Central memory CD8-positive, alpha-beta T cell (primary cell): Measurements from ENCODE around the gene LONRF3.

ENCODE experiments used
- ATAC-seq: fragments of 150-1000 bp; cut with Tn5 transposase; replicated peaks from 2 replicates; pipeline ENCODE4 v1.10.0; 2022; ENCODE audit warnings: mild to moderate bottlenecking, moderate FRiP score, moderate number of reproducible peaks; ENCODE audit not compliant: poor library complexity, severe bottlenecking; ENCODE audit errors: extremely low read depth
- DNase-seq, 2 donors: peaks; one replicate each; pipeline ENCODE4 v3.0.0; 2021; ENCODE audit warnings: low spot score in 2 of 2
- H3K27ac Mint-ChIP-seq: one replicate; pipeline ENCODE4 v1.8.0; 2022; ENCODE audit warnings: low read depth, mild to moderate bottlenecking, moderate library complexity, mixed read lengths
- H3K27me3 Mint-ChIP-seq: one replicate; pipeline ENCODE4 v1.8.0; 2022; ENCODE audit warnings: mixed read lengths
- H3K36me3 Mint-ChIP-seq: one replicate; pipeline ENCODE4 v1.8.0; 2022; ENCODE audit warnings: mild to moderate bottlenecking, moderate library complexity, mixed read lengths; ENCODE audit not compliant: insufficient read depth
- H3K4me1 Mint-ChIP-seq: one replicate; pipeline ENCODE4 v1.8.0; 2022; ENCODE audit warnings: mixed read lengths
- H3K4me3 Mint-ChIP-seq: one replicate; pipeline ENCODE4 v1.8.0; 2022; ENCODE audit warnings: mild to moderate bottlenecking, moderate library complexity, mixed read lengths
- H3K9me3 Mint-ChIP-seq: one replicate; pipeline ENCODE4 v1.8.0; 2022; ENCODE audit warnings: mixed read lengths

The LONRF3 gene

DNA sequence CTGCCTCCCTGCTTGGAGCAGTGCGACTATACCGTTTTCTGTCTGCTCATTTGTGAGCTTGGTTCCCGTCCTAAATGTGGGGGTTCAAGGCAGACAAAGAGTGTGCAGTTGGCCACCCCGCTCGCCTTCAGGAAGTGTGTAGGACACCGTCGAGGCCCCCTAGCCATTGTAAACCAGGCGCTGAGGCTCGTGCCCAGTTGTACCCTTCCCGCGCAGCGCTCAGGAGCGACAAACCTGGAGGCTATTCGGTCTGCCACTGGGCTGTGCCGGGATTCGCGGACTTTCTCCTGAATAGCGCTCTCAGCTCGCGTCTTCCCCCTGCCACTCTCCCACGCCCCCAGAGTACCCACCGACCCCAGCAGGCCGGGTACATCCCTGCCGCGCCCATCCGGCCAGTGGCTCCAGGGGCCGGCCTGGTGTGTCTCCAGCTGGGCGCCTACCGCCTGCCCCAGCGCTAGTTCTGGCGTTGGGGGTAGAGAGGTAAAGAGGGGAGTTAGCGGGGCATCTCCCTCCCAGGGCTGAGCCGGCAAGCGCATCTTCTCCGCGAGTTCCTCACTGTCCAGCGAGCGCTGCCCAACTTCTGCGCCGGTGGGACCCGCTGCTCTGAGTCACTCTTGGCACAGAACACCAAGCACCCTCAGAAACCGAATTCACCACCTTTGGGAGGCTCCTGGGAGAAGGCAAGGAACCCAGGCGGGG is 880 bp upstream of the LONRF3 start:
- DNase-seq (no peak), ATAC-seq (no peak)
- H3K36me3 Mint-ChIP-seq: peaks cover 2% of the 10 kb centered on the region
- H3K4me1 Mint-ChIP-seq: peaks cover 9% of the 10 kb centered on the region
- peak overlapping the region; percentile 87 for H3K4me3 Mint-ChIP-seq
- no peak overlapping the region for H3K27ac Mint-ChIP-seq
- no peaks in the 10 kb centered on the region for H3K9me3 Mint-ChIP-seq
- peaks cover 49% of the 10 kb centered on the region for H3K27me3 Mint-ChIP-seq

DNA sequence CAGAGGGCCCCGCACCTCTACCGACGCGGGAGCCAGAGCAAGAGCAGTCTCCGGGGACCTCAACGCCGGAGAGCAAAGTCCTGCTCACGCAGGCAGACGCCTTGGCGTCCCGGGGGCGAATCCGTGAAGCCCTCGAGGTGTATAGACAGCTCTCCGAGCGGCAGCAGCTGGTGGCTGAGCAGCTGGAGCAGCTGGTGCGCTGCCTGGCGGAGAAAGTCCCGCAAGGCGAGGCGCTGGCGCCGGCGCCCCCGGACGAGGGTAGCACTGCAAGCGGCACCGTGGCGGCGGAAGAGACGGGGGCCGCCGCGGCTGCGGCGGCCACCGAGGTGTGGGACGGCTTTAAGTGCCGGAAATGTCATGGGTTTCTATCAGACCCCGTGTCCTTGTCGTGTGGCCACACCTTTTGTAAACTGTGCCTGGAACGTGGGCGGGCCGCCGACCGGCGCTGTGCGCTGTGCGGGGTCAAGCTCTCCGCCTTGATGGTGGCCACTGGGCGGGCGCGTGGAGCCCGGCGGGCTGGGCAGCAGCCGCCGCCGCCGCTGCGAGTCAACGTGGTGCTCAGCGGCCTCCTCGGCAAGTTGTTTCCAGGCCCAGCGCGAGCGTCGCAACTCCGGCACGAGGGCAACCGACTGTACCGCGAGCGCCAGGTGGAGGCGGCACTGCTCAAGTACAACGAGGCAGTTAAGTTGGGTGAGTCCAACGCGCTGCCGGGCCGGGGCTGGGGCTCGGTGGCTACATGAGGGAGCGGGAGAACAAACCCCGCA is 672 bp downstream of the LONRF3 start:
- Mint-ChIP-seq H3K36me3 (peaks cover 2% of the 10 kb centered on the region), H3K27ac (peak overlapping the region; percentile 85), H3K4me1 (peaks cover 9% of the 10 kb centered on the region), H3K27me3 (peaks cover 40% of the 10 kb centered on the region), H3K9me3 (no peaks in the 10 kb centered on the region), H3K4me3 (peak overlapping the region; percentile 87)
- DNase-seq: peak; percentile 11 to 24
- ATAC-seq: peak; percentile 61

DNA sequence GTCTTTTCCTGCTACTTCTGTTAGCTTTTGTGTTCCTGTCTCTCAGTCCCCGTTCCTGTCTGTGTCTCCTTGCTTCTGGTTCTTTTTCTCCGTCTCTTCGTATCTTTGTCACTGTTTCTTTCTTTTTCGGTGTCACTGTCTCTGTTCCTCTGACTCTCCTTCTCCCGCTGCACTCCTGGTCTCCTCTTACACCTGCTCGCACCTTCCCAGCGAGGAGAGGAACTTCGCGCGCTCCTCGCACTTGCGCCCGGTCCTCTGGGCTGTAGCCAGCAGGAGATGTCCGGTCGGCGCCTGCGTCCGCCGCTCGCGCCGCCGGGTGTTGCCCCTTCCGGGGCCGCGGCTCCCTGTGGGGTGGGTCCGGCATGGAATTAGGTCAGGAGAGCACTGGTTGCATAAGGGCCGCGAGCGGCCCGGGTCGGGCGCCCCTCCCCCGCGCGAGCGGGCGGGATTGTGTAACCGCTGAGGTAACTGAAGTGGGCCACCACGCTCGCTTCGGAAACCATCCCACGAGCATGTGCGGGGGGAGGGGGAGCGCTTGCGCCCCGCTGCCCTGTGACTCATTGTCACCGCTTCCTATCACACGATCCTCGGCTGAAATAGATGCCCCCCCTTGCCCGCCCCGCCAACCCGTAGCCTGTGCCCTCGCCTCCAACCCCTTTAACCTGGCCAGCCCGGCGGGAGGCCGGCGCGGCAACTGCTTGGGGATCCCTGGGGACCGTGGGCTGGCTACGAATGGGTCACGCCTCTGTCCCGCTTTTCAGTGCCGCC is 1.6 kb downstream of the LONRF3 start:
- peak in 1 of 2 donors; percentile 27 for DNase-seq
- Mint-ChIP-seq H3K36me3 (peaks cover 2% of the 10 kb centered on the region), H3K27me3 (peaks cover 48% of the 10 kb centered on the region), H3K4me3 (peak overlapping the region; percentile 87), H3K27ac (peak overlapping the region; percentile 85), H3K4me1 (peaks cover 9% of the 10 kb centered on the region), H3K9me3 (no peaks in the 10 kb centered on the region)
- ATAC-seq: peak; percentile 30

DNA sequence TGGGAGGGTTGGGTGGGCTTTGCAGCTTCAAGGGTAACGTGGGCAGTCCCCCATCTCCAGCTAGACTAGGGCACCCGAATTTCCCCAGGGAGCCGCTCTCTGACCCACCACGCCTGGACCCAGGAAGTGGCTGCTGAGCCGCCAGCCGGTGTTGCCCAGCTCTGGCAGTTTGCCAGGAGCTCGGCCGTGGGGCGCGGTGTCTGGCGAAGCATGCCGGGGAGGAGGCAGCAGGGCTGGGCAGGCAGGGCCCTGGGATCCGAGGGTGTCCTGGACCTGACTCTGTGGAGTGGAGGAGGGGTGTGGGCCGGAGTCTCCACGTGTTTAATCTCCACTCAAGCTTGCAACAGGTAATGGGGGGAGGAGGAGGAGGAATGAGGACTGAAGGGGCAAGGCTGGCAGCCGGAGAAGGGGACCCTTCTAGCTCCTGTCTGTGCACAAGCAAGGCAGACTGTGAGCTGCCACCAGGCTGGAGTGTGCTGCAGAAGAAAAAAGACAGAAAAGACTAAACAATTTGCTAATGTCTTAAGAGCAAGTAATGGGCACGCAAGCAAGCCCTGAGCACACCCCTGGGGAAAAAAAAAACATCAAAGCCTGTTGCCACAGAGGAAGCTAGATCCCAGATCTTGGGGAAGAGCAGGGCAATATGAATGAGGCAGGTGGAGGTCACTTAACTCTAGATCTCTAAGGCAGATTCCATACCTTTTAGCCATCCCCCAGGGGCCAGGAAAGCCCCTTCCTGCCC is 2.4 kb downstream of the LONRF3 start:
- no peak for ATAC-seq
- no peak overlapping the region for H3K27ac Mint-ChIP-seq
- peaks cover 9% of the 10 kb centered on the region for H3K4me1 Mint-ChIP-seq
- H3K9me3 Mint-ChIP-seq: no peaks in the 10 kb centered on the region
- no peak for DNase-seq
- peaks cover 49% of the 10 kb centered on the region for H3K27me3 Mint-ChIP-seq
- H3K4me3 Mint-ChIP-seq: peak overlapping the region; percentile 41
- H3K36me3 Mint-ChIP-seq: peaks cover 2% of the 10 kb centered on the region

DNA sequence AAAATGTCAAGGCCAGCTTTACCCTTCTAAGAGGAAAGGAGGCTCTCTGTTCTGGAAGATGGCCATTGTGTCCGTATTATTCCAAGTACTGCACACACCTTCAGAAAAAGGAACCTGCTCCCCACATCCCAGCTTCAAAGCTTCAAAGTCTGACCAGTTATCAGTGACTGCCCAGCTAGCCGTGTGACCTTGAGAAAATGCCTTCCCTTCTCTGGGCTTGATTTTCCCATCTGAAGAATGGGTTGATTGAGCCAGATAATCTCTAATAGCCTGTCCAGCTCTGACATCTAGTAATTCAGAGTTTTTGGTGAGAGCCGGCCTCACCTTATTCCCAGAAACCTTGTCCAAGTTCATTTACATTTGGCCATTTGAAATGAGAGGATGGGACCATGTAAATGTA is 3.0 kb downstream of the LONRF3 start:
- Mint-ChIP-seq H3K4me3 (no peak overlapping the region), H3K9me3 (no peaks in the 10 kb centered on the region), H3K36me3 (peaks cover 2% of the 10 kb centered on the region), H3K4me1 (peaks cover 9% of the 10 kb centered on the region), H3K27ac (no peak overlapping the region), H3K27me3 (peaks cover 48% of the 10 kb centered on the region)
- ATAC-seq: no peak
- no peak for DNase-seq

DNA sequence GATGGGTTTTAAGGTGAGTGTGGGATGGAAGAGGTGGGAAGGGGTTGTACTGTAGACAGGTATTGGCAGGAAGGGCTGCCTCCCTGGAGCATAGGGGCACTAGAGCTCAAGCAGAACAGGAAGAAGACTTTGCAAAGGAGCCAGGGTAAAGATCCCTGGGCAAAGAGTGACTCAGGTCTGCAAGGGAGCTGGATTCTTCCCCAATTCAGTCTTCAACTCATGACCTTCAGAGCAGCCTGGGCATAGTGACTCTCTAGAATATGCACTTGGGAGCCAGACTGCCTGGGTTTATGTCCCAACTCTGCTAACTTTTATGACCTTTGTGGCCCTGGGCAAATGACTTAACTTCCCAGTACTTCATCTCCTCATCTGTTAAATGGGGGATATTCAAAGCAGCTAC is 4.0 kb downstream of the LONRF3 start:
- DNase-seq: no peak

DNA sequence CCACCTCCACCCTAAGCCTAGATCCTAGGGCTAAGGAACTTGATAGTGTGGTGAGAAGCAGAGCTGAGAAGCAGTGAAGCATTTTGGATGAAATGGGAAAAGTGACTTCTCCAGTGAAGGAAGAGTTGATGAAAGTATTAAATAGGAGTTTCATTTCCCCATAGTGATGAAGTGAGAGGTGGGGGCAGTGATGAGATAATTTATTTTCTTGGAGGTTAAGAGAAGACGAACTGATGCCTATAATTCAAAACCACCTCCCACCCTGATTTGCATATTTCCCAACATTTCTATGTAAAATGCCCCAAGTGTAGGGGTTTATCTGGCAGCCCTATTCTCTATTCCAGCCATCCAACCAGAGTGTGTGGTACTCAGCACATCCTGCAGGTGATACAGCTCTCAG is 6.3 kb downstream of the LONRF3 start:
- DNase-seq (no peak), ATAC-seq (no peak)
- Mint-ChIP-seq H3K9me3 (no peaks in the 10 kb centered on the region), H3K4me1 (peaks cover 3% of the 10 kb centered on the region), H3K27ac (no peak overlapping the region), H3K36me3 (no peaks in the 10 kb centered on the region), H3K4me3 (no peak overlapping the region), H3K27me3 (peaks cover 21% of the 10 kb centered on the region)

More for the DNA sequence above, 4.0 kb downstream of the LONRF3 start:
- ATAC-seq: no peak
- Mint-ChIP-seq H3K4me1 (peaks cover 9% of the 10 kb centered on the region), H3K4me3 (no peak overlapping the region), H3K27ac (no peak overlapping the region), H3K27me3 (peaks cover 38% of the 10 kb centered on the region), H3K36me3 (peaks cover 2% of the 10 kb centered on the region), H3K9me3 (no peaks in the 10 kb centered on the region)

DNA sequence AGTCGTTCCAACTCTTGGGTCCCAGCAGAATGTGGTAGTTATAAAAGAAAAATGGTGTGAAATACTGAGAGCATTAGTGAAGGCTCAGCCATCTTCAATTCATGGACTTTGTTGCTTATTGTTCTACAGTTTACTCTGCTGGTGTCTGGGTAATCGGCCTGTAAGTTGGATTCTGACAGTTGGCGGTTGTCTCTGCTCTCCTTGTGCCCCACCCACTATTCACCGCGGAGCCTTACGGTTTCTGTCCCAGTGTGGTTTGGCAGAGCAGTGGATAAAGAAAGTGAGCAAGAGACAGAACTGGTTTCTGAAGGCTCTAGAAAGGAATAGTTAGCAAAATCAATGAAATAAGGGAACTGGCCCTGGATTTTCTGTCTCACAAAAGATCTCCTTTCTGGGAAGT is 9.1 kb downstream of the LONRF3 start:
- no peak for DNase-seq
- Mint-ChIP-seq H3K27me3 (peaks cover 9% of the 10 kb centered on the region), H3K36me3 (no peaks in the 10 kb centered on the region), H3K27ac (no peak overlapping the region), H3K9me3 (no peaks in the 10 kb centered on the region), H3K4me1 (no peaks in the 10 kb centered on the region), H3K4me3 (no peak overlapping the region)
- ATAC-seq: no peak

DNA sequence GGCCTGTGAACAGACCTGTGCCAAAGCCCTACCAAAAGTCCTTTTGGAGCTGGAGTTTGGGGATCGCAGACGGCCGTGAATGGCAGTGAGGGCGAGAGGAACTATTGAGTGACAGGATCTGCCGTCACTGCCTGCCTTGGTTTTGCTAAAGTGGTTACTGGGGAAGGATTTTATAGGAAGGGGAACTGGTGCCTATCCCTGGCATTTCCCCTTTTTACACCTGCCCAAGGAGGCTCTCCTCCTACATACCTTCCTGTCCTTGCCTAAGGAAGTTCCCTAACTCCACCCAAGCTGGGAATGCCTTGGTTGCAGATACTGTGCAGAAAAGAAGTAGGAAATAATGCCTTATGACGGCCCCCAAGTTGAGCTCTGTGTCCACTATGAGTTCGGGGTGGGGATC is 14.5 kb downstream of the LONRF3 start:
- no peak overlapping the region for H3K27ac Mint-ChIP-seq
- H3K27me3 Mint-ChIP-seq: peaks cover 9% of the 10 kb centered on the region
- no peak overlapping the region for H3K4me3 Mint-ChIP-seq
- ATAC-seq (no peak), DNase-seq (no peak)
- H3K4me1 Mint-ChIP-seq: peaks cover 8% of the 10 kb centered on the region
- peaks cover 6% of the 10 kb centered on the region for H3K36me3 Mint-ChIP-seq
- no peaks in the 10 kb centered on the region for H3K9me3 Mint-ChIP-seq

DNA sequence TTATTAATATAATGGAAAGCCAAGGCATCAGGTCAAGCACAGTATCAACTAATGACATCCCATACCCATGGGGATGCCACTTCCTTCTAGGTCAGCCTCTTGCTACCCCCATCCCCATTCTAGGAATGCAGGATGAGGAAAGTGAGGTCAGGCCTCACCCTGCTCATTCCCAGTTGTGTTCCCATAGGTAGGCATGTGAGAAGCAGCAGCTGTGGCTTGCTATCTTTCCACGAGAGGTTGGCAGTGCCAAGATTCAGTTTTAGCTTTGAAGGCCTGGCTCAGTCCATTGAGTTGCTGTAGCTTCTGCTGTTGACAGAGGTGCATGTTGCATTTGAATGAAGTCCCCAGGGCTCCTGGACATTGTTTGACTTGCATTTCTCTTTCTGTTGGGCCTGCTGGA is 15.5 kb downstream of the LONRF3 start:
- H3K27ac Mint-ChIP-seq: no peak overlapping the region
- ATAC-seq (no peak), DNase-seq (no peak)
- H3K4me1 Mint-ChIP-seq: peaks cover 8% of the 10 kb centered on the region
- peaks cover 6% of the 10 kb centered on the region for H3K36me3 Mint-ChIP-seq
- no peak overlapping the region for H3K4me3 Mint-ChIP-seq
- no peaks in the 10 kb centered on the region for H3K9me3 Mint-ChIP-seq
- peaks cover 9% of the 10 kb centered on the region for H3K27me3 Mint-ChIP-seq

DNA sequence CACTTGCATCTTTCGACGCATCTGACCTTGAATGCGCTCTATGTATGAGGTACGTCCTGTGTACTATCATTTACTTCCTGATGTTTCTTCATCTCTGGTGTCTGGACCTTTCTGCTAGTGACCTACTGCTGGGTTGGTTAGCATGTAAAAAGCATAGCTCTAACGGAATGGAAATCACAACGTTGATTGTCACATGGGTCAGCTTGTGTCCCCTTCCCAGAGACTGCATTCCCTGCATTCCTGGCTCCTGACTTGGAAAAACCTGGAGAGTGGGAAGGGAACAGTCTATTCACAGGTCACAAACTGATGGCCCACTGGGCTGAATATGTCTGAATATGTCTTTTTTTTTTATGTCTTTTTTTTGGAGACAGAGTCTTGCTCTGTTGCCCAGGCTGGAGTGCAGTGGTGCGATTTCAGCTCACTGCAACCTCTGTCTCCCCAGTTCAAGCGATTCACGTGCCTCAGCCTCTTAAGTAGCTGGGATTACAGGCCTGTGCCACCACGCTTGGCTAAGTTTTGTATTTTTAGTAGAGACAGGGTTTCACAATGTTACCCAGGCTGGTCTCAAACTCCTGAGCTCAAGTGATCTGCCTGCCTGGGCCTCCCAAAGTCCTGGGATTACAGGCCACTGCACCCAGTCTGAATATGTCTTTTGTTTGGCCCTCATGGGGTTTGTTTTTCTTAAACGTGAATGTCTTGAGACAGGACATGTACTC is 16.3 kb downstream of the LONRF3 start:
- DNase-seq (no peak), ATAC-seq (no peak)
- peaks cover 8% of the 10 kb centered on the region for H3K4me1 Mint-ChIP-seq
- H3K9me3 Mint-ChIP-seq: no peaks in the 10 kb centered on the region
- H3K27me3 Mint-ChIP-seq: peaks cover 9% of the 10 kb centered on the region
- no peak overlapping the region for H3K27ac Mint-ChIP-seq
- H3K4me3 Mint-ChIP-seq: no peak overlapping the region
- peaks cover 6% of the 10 kb centered on the region for H3K36me3 Mint-ChIP-seq
